Cardiac muscle cell (in vitro differentiated cells and primary cell): ENCODE results near the gene MKLN1. TPM values are rescaled to one million over a fixed set of nuclear protein-coding genes. Genes with fewer than 3 reads are reported as not detected.

ENCODE experiments used
- DNase-seq, 2 donors: peaks; one replicate each; pipeline versions ENCODE4 v3.0.0 to v3.0.0-alpha.2; 2010 to 2017; ENCODE audit warnings: low read depth in 1 of 2, low spot score in 1 of 2
- H3K27ac ChIP-seq: fragments of 200-600 bp; sonication (generic); 2 replicates; pipeline ENCODE4 v1.5.1; 2016
- H3K27me3 ChIP-seq: fragments of 200-600 bp; sonication (generic); 2 replicates; pipeline ENCODE4 v1.6.0; 2016; ENCODE audit warnings: control low read depth
- H3K36me3 ChIP-seq: fragments of 200-600 bp; sonication (generic); 2 replicates; pipeline ENCODE4 v1.5.1; 2016; ENCODE audit warnings: control low read depth
- H3K4me1 ChIP-seq: fragments of 200-600 bp; sonication (generic); 2 replicates; pipeline ENCODE4 v1.8.1; 2017; ENCODE audit warnings: low read depth, mild to moderate bottlenecking, mixed run types
- H3K4me3 ChIP-seq: fragments of 200-600 bp; sonication (generic); 2 replicates; pipeline ENCODE4 v1.5.1; 2016; ENCODE audit warnings: mild to moderate bottlenecking
- H3K9me3 ChIP-seq: fragments of 200-600 bp; sonication (generic); 2 replicates; pipeline ENCODE4 v1.5.1; 2017; ENCODE audit warnings: low read depth, mild to moderate bottlenecking, control low read depth
- polyA plus RNA-seq: library from polyadenylated mRNA; unstranded; fragments of >200 nt; fragmentation: Nextera tagmentation; extraction: Ambion mirVana; gene quantifications from 2 replicates; pipeline ENCODE4 v1.2.1, GENCODE V29; 2016
- total RNA-seq: library from RNA; depleted of rRNA; stranded (reverse); fragments of >200 nt; gene quantifications from 2 replicates; pipeline ENCODE4 v1.2.3, GENCODE V29; 2016
- TF ChIP-seq, protein P1 (sequence below): IDR thresholded peaks from 2 replicates; pipeline ENCODE4 v1.5.1; 2012; ENCODE audit warnings: low read depth, mild to moderate bottlenecking, low read length

The MKLN1 gene
- total and polyA plus RNA-seq, 2 experiments from 2014 or later: 26.2 to 35.5 TPM

GRCh38 chr7:131521651-131522163 is 194.0 kb downstream of the MKLN1 start:
- H3K4me1 ChIP-seq: no peaks in the 10 kb centered on the region
- H3K9me3 ChIP-seq: no peaks in the 10 kb centered on the region
- no peak for DNase-seq
- H3K27ac ChIP-seq: peak overlapping the region; percentile 43
- no peaks in the 10 kb centered on the region for H3K27me3 ChIP-seq
- TF ChIP-seq, protein P1, sequence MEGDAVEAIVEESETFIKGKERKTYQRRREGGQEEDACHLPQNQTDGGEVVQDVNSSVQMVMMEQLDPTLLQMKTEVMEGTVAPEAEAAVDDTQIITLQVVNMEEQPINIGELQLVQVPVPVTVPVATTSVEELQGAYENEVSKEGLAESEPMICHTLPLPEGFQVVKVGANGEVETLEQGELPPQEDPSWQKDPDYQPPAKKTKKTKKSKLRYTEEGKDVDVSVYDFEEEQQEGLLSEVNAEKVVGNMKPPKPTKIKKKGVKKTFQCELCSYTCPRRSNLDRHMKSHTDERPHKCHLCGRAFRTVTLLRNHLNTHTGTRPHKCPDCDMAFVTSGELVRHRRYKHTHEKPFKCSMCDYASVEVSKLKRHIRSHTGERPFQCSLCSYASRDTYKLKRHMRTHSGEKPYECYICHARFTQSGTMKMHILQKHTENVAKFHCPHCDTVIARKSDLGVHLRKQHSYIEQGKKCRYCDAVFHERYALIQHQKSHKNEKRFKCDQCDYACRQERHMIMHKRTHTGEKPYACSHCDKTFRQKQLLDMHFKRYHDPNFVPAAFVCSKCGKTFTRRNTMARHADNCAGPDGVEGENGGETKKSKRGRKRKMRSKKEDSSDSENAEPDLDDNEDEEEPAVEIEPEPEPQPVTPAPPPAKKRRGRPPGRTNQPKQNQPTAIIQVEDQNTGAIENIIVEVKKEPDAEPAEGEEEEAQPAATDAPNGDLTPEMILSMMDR: no peak
- no peaks in the 10 kb centered on the region for H3K36me3 ChIP-seq
- no peak overlapping the region for H3K4me3 ChIP-seq

GRCh38 chr7:131522325-131522930 is 194.8 kb downstream of the MKLN1 start:
- Histone ChIP-seq H3K27ac (peak overlapping the region; percentile 43), H3K36me3 (no peaks in the 10 kb centered on the region), H3K27me3 (no peaks in the 10 kb centered on the region), H3K4me3 (no peak overlapping the region), H3K4me1 (no peaks in the 10 kb centered on the region), H3K9me3 (no peaks in the 10 kb centered on the region)
- no peak for DNase-seq
- TF ChIP-seq, protein P1: no peak

DNA sequence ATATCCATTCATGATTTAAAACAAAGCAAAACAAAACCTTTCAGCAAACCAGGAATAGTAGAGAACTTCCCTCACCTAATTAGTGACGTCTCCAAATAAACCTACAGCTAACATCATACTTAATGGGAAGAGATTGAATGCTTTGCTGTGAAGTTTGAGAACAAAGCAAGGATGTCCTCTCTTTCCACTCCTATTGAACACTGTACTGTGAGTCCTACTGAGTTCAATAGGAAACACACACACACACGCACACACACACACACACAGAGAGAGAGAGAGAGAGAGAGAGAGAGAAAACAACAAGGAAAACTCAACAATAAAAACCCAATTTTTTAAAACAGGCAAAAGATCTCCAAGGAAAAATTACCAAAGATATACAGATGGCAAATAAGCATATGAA is 196.4 kb downstream of the MKLN1 start:
- H3K27ac ChIP-seq: no peak overlapping the region
- peaks cover 3% of the 10 kb centered on the region for H3K4me1 ChIP-seq
- no peak overlapping the region for H3K4me3 ChIP-seq
- TF ChIP-seq, protein P1: no peak
- DNase-seq: no peak
- no peaks in the 10 kb centered on the region for H3K27me3 ChIP-seq
- no peaks in the 10 kb centered on the region for H3K36me3 ChIP-seq
- no peaks in the 10 kb centered on the region for H3K9me3 ChIP-seq

DNA sequence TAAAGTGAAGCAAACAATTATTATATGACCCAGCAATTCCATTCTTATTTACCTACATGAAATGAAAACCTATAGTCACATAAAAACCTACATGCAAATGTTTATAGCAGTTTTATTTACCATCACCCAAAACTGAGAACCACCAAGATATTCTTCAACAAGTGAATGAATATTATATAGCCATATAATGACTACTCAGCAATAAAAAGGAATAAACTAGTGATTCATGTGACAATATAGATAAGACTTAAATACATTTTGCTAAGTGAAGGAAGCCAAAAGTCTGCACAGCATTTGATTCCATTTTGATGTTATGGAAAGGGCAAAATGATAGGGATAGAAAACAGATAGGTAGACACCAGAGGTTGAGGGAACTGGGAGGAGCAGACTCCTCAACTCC is 197.0 kb downstream of the MKLN1 start:
- TF ChIP-seq, protein P1: no peak
- no peak overlapping the region for H3K4me3 ChIP-seq
- no peaks in the 10 kb centered on the region for H3K27me3 ChIP-seq
- peaks cover 8% of the 10 kb centered on the region for H3K4me1 ChIP-seq
- no peak overlapping the region for H3K27ac ChIP-seq
- no peak for DNase-seq
- no peaks in the 10 kb centered on the region for H3K9me3 ChIP-seq
- no peaks in the 10 kb centered on the region for H3K36me3 ChIP-seq

DNA sequence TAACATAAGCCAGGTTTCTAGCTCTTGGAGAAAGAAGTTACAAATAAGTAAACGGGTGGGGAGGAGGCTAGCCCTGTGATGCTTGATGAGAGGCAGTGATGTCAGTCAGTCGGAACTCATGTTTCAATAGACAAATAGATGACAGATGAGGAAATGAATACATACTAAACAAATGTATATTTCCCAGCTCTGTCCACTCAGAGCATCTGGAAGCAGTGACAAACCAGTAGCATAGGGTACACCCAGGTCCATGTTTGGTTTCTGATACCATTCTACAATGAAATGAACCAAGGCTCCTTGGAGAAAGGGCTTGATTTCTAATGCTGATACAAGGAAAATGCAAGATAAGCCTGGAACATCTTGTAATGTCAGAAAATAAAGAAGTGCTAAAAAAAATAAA is 198.1 kb downstream of the MKLN1 start:
- no peaks in the 10 kb centered on the region for H3K27me3 ChIP-seq
- H3K4me1 ChIP-seq: peaks cover 8% of the 10 kb centered on the region
- DNase-seq: no peak
- TF ChIP-seq, protein P1: no peak
- H3K4me3 ChIP-seq: no peak overlapping the region
- no peaks in the 10 kb centered on the region for H3K36me3 ChIP-seq
- H3K9me3 ChIP-seq: no peaks in the 10 kb centered on the region
- no peak overlapping the region for H3K27ac ChIP-seq
